Urinary bladder (tissue), 4 donors: ENCODE measurements around the gene EEF1AKMT2. TPM values are rescaled to one million over a fixed set of nuclear protein-coding genes. Genes with fewer than 3 reads are reported as not detected.
"Not testable (repeated sequence)": the region's sequence is repeated elsewhere in the genome, so short reads cannot be mapped to it uniquely, and the experiment has no call there.

ENCODE experiments used
- DNase-seq: peaks from one replicate; pipeline ENCODE4 v3.0.0-alpha.2; 2015; ENCODE audit errors: extremely low spot score
- H3K27ac ChIP-seq: one replicate; pipeline ENCODE4 v1.5.1; 2013; ENCODE audit warnings: low read depth, mild to moderate bottlenecking, moderate library complexity
- H3K36me3 ChIP-seq: one replicate; pipeline ENCODE4 v1.6.1; 2013; ENCODE audit warnings: mild to moderate bottlenecking, moderate library complexity; ENCODE audit not compliant: insufficient read depth
- H3K4me1 ChIP-seq: one replicate; pipeline ENCODE4 v1.6.1; 2013; ENCODE audit warnings: mild to moderate bottlenecking, moderate library complexity; ENCODE audit not compliant: insufficient read depth
- H3K4me3 ChIP-seq: one replicate; pipeline ENCODE4 v1.5.1; 2013; ENCODE audit warnings: low read depth, low read length
- WGBS: extraction: QIAGEN DNeasy Blood & Tissue Kit; methylation state at CpG from one replicate; pipeline ENCODE4 v1.1.7; 2013; 5-methylcytosine and 5-hydroxymethylcytosine counted together
- polyA plus RNA-seq: library from polyadenylated mRNA; stranded (reverse); fragments of 200-250 nt; gene quantifications from one replicate; pipeline ENCODE4 v1.2.3, GENCODE V29; 2013
- total RNA-seq: library from RNA; depleted of rRNA; stranded (reverse); fragments of >200 nt; gene quantifications from one replicate; pipeline ENCODE4 v1.2.3, GENCODE V29; 2014
- donor health status: healthy with polysubstance abuse.
- donor health status: healthy.

The EEF1AKMT2 gene
- total and polyA plus RNA-seq, 2 donors: 12.1 to 65.9 TPM

GRCh38 chr10:124798781-124799180, 7.1 kb upstream of the EEF1AKMT2 start:
- Histone ChIP-seq H3K36me3 (no peaks in the 10 kb centered on the region), H3K27ac (no peak overlapping the region), H3K4me3 (no peak overlapping the region), H3K4me1 (no peaks in the 10 kb centered on the region)
- 70% methylated on average over 4 of the region's 4 CpGs for WGBS
- no peak for DNase-seq

GRCh38 chr10:124798364-124798763, 6.7 kb upstream of the EEF1AKMT2 start:
- no peaks in the 10 kb centered on the region for H3K36me3 ChIP-seq
- H3K4me1 ChIP-seq: no peaks in the 10 kb centered on the region
- no peak for DNase-seq
- WGBS: 64% methylated on average over 1 of the region's 1 CpG
- no peak overlapping the region for H3K4me3 ChIP-seq
- H3K27ac ChIP-seq: no peak overlapping the region

- no peak overlapping the region for H3K4me3 ChIP-seq
- 95% methylated on average over 11 of the region's 11 CpGs for WGBS
- H3K27ac ChIP-seq: no peak overlapping the region
- H3K36me3 ChIP-seq: no peaks in the 10 kb centered on the region
- H3K4me1 ChIP-seq: no peaks in the 10 kb centered on the region
- no peak for DNase-seq
These were observed 1.3 kb upstream of the EEF1AKMT2 start for GRCh38 chr10:124792998-124793352.

GRCh38 chr10:124782900-124783299, 8.8 kb downstream of the EEF1AKMT2 start:
- not testable (repeated sequence) for H3K4me1 ChIP-seq, H3K27ac ChIP-seq, H3K4me3 ChIP-seq, H3K36me3 ChIP-seq, DNase-seq
- 90% methylated on average over 1 of the region's 1 CpG for WGBS

GRCh38 chr10:124768791-124769190, 22.9 kb downstream of the EEF1AKMT2 start:
- H3K4me1 ChIP-seq: no peaks in the 10 kb centered on the region
- WGBS: 94% methylated on average over 2 of the region's 2 CpGs
- H3K36me3 ChIP-seq: no peaks in the 10 kb centered on the region
- H3K27ac ChIP-seq: no peak overlapping the region
- DNase-seq: no peak
- no peak overlapping the region for H3K4me3 ChIP-seq

GRCh38 chr10:124765256-124765655, 26.4 kb downstream of the EEF1AKMT2 start:
- no peaks in the 10 kb centered on the region for H3K4me1 ChIP-seq
- DNase-seq: no peak
- WGBS: 76% methylated on average over 2 of the region's 2 CpGs
- H3K4me3 ChIP-seq: no peak overlapping the region
- H3K36me3 ChIP-seq: peaks cover under 1% of the 10 kb centered on the region
- no peak overlapping the region for H3K27ac ChIP-seq

- Histone ChIP-seq H3K4me1 (no peaks in the 10 kb centered on the region), H3K36me3 (peaks cover 2% of the 10 kb centered on the region), H3K27ac (no peak overlapping the region), H3K4me3 (no peak overlapping the region)
- WGBS: 93% methylated on average over 1 of the region's 1 CpG
- DNase-seq: no peak
These were observed 28.4 kb downstream of the EEF1AKMT2 start for GRCh38 chr10:124763267-124763666.

- Histone ChIP-seq H3K36me3 (peaks cover 2% of the 10 kb centered on the region), H3K4me3 (no peak overlapping the region), H3K4me1 (no peaks in the 10 kb centered on the region), H3K27ac (no peak overlapping the region)
- no peak for DNase-seq
- 91% methylated on average over 5 of the region's 5 CpGs for WGBS
These were observed 29.4 kb downstream of the EEF1AKMT2 start for GRCh38 chr10:124762281-124762680.

- Histone ChIP-seq H3K36me3 (peaks cover 2% of the 10 kb centered on the region), H3K4me3 (no peak overlapping the region), H3K4me1 (no peaks in the 10 kb centered on the region), H3K27ac (no peak overlapping the region)
- no peak for DNase-seq
- WGBS: 87% methylated on average over 5 of the region's 5 CpGs
These were observed 35.4 kb downstream of the EEF1AKMT2 start for GRCh38 chr10:124756156-124756903.

GRCh38 chr10:124755581-124755980, 36.1 kb downstream of the EEF1AKMT2 start:
- Histone ChIP-seq H3K36me3 (peaks cover 2% of the 10 kb centered on the region), H3K4me3 (no peak overlapping the region), H3K4me1 (no peaks in the 10 kb centered on the region), H3K27ac (no peak overlapping the region)
- WGBS: 74% methylated on average over 2 of the region's 2 CpGs
- no peak for DNase-seq

- H3K27ac ChIP-seq: no peak overlapping the region
- no peaks in the 10 kb centered on the region for H3K36me3 ChIP-seq
- 89% methylated on average over 5 of the region's 5 CpGs for WGBS
- H3K4me3 ChIP-seq: no peak overlapping the region
- no peak for DNase-seq
- H3K4me1 ChIP-seq: no peaks in the 10 kb centered on the region
These were observed 37.5 kb downstream of the EEF1AKMT2 start for GRCh38 chr10:124754227-124754626.

- no peaks in the 10 kb centered on the region for H3K4me1 ChIP-seq
- WGBS: 81% methylated on average over 4 of the region's 4 CpGs
- H3K27ac ChIP-seq: no peak overlapping the region
- no peak overlapping the region for H3K4me3 ChIP-seq
- DNase-seq: no peak
- H3K36me3 ChIP-seq: no peaks in the 10 kb centered on the region
These were observed 42.6 kb downstream of the EEF1AKMT2 start for GRCh38 chr10:124748953-124749645.

- no peaks in the 10 kb centered on the region for H3K36me3 ChIP-seq
- H3K4me1 ChIP-seq: no peaks in the 10 kb centered on the region
- no peak for DNase-seq
- H3K27ac ChIP-seq: no peak overlapping the region
- whole genome bisulfite sequencing: 92% methylated on average over 3 of the region's 3 CpGs
- no peak overlapping the region for H3K4me3 ChIP-seq
These were observed 43.5 kb downstream of the EEF1AKMT2 start for GRCh38 chr10:124748166-124748565.

- whole genome bisulfite sequencing: 90% methylated on average over 1 of the region's 1 CpG
- Histone ChIP-seq H3K27ac (no peak overlapping the region), H3K4me1 (no peaks in the 10 kb centered on the region), H3K36me3 (no peaks in the 10 kb centered on the region), H3K4me3 (no peak overlapping the region)
- DNase-seq: no peak
These were observed 43.9 kb downstream of the EEF1AKMT2 start for GRCh38 chr10:124747745-124748144.
